Tibial artery (tissue), 4 donors: ENCODE results near the gene IFITM5.
"Not testable (repeated sequence)": the region's sequence is repeated elsewhere in the genome, so short reads cannot be mapped to it uniquely, and the experiment has no call there.

Source experiments
- DNase-seq, 2 donors: peaks; one replicate each; pipeline ENCODE4 v3.0.0-alpha.2; 2019
- H3K27ac ChIP-seq, 2 donors: fragments of 200-600 bp; sonication (generic) in 1 of 2; 1 replicate in 1 of 2; 2 replicates in 1 of 2; pipeline ENCODE4 v1.5.1; 2018 to 2019; ENCODE audit warnings: mild to moderate bottlenecking in 1 of 2
- H3K27me3 ChIP-seq, 2 donors: fragments of 200-600 bp; sonication (generic) in 1 of 2; one replicate each; pipeline versions ENCODE4 v1.5.1 to v1.6.0; 2016 to 2019
- H3K36me3 ChIP-seq, 3 donors: fragments of 200-600 bp; sonication (generic) in 2 of 3; one replicate each; pipeline ENCODE4 v1.5.1; 2016 to 2019; ENCODE audit warnings: mild to moderate bottlenecking in 2 of 3
- H3K4me1 ChIP-seq, 4 donors: fragments of 200-600 bp; sonication (generic) in 2 of 4; 1 replicate in 3 of 4; 2 replicates in 1 of 4; pipeline ENCODE4 v1.5.1; 2016 to 2019
- H3K4me3 ChIP-seq, 2 donors: fragments of 200-600 bp; sonication (generic) in 1 of 2; 1 replicate in 1 of 2; 2 replicates in 1 of 2; pipeline ENCODE4 v1.5.1; 2018 to 2019; ENCODE audit warnings: mild to moderate bottlenecking in 2 of 2
- H3K9me3 ChIP-seq, 3 donors: fragments of 200-600 bp; sonication (generic) in 1 of 3; one replicate each; pipeline ENCODE4 v1.5.1; 2016 to 2019
- intact Hi-C: fragments of 100-400 bp; cut with DNase I; formaldehyde crosslinking; loops from one replicate; pipeline ENCODE4 v1.15.0; 2023; ENCODE audit warnings: low total_unique reads
- TF ChIP-seq, protein P1 (sequence below), 2 experiments: fragments of 200-600 bp in 1 of 2; fragments of 450-650 bp in 1 of 2; IDR thresholded peaks; one replicate each; pipeline ENCODE4 v1.5.1; 2017 to 2019; ENCODE audit warnings: antibody characterized with exemption in 2 of 2, mild to moderate bottlenecking in 1 of 2, moderate library complexity in 1 of 2

Gene IFITM5

DNA sequence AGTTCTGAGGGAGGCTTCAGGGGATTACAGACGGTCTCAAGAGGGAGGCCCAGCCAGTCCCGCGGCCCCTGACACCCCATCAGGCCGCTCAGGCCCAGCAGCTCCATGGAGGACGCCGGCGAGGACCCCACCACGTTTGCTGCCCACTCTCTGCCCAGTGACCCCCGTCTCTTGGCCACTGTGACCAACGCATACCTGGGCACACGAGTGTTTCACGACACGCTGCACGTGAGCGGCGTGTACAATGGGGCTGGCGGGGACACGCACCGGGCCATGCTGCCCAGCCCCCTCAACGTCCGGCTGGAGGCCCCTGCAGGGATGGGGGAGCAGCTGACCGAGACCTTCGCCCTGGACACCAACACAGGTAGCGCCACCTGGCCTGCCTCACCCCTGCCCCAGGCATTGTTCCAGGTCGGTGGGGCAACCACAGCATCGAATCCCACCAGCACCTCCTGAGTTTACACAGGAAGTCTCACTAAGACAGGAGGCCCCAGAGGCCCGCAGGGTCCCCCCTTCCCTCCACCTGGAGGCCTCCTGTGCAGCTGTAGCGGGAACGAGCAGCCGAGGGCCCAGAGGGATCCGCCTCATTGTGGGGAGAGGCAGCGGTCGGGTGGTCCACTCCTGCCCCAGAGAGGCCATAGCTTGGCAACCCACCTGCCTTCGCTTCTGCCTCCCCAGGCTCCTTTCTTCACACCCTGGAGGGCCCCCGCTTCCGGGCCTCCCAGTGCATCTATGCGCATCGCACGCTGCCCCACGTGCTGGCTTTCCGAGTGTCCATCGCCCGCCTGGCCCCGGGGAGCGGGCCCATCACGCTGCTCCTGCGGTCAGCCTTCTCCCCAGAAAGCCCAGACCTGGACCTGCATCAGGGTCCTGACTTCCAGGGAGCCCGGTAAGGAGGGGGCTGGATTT, 9.4 kb downstream of the IFITM5 start:
- intact Hi-C loops = no loop called here

DNA sequence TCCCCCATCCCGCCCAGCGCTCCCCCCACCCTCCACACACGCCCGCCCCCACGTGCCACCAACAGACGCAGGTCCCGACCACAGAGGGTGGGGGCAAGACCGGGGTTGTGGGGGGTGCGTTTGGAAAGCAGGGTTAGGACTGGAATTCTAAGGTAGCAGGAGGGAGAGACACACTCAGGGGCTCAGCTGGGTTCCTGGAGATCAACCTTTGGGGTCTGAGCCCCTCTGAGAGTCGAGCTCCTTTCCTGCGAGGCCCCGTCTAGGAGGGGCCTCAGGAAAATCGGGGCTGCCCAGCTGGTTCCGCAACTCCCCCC, 10.0 kb downstream of the IFITM5 start:
- Histone ChIP-seq H3K4me3 (peak overlapping the region; percentile 69 to 95), H3K4me1 (peaks cover 0 to 21% (median 18%) of the 10 kb centered on the region in 4 donors), H3K27ac (peak overlapping the region; percentile 67 to 79), H3K27me3 (peaks cover 0 to 21% of the 10 kb centered on the region in 2 donors), H3K9me3 (no peaks in the 10 kb centered on the region), H3K36me3 (peaks cover 0 to 33% (median 5%) of the 10 kb centered on the region in 3 donors)
- no peak for DNase-seq
- TF ChIP-seq, protein P1, sequence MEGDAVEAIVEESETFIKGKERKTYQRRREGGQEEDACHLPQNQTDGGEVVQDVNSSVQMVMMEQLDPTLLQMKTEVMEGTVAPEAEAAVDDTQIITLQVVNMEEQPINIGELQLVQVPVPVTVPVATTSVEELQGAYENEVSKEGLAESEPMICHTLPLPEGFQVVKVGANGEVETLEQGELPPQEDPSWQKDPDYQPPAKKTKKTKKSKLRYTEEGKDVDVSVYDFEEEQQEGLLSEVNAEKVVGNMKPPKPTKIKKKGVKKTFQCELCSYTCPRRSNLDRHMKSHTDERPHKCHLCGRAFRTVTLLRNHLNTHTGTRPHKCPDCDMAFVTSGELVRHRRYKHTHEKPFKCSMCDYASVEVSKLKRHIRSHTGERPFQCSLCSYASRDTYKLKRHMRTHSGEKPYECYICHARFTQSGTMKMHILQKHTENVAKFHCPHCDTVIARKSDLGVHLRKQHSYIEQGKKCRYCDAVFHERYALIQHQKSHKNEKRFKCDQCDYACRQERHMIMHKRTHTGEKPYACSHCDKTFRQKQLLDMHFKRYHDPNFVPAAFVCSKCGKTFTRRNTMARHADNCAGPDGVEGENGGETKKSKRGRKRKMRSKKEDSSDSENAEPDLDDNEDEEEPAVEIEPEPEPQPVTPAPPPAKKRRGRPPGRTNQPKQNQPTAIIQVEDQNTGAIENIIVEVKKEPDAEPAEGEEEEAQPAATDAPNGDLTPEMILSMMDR (IDR thresholded peaks at IDR 0.05) = no peak
- intact Hi-C loops = no loop called here

More for the DNA sequence above, 9.4 kb downstream of the IFITM5 start:
- H3K4me1 ChIP-seq = peaks cover 0 to 21% (median 18%) of the 10 kb centered on the region in 4 donors
- TF ChIP-seq, protein P1 (IDR thresholded peaks at IDR 0.05) = no peak
- H3K27me3 ChIP-seq = peaks cover 0 to 21% of the 10 kb centered on the region in 2 donors
- no peaks in the 10 kb centered on the region for H3K9me3 ChIP-seq
- peak overlapping the region; percentile 67 to 79 for H3K27ac ChIP-seq
- peak; percentile 22 to 67 for DNase-seq
- H3K36me3 ChIP-seq = peaks cover 0 to 38% (median 10%) of the 10 kb centered on the region in 3 donors
- H3K4me3 ChIP-seq = peak overlapping the region; percentile 69 to 95

DNA sequence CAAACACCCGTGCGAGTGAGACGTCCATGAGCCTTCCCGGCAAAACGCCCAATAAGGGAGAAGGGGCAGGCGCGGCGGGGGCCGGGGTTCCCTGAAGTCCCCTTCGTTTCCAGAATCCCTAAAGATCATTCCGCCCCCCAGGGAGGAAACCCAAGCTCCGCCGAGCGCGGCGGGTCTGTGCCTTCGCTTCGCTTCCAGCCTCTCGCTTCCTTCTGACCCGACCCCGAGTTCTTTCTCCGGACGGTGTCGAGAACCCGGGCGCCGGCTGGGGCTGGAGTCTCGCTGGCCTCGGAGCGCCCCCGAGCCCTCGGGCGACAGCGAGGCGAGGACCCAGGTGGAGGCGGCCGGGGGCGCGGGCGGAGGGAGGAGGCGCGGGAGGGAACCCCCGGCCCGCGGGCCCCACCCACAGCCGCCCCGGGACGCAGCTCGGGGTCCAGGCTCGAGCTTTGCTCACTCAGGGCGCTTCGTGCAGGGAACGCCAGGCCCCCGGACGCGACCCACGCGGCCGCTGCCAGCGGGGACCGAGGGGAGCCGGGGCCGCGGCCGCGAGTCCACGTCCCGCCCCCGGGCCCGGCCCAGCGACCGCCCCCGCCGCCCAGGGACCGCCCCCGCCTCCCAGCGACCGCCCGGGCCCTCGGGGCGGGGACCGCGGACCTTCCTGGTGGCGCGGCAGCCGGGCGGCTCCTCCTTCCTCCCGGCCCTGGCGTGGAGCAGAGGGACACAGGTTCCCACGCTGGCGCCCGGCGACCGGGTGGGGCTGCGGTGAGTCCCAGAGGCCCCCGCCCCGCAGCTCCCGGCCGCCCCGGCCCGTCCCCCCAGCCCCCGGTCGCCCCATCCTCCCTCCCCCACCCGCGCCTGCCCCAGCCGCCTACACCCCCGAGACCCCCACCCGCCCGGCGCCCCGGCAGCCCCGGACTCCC, 10.6 kb downstream of the IFITM5 start, which contains the start of gene PGGHG:
Gene PGGHG, plus strand, starts transcription at position 649 of the 920 bp plus-strand sequence. CDS start 691 bp downstream, outside the sequence.
- H3K4me3 ChIP-seq = peak within 1 kb of the TSS; percentile 69 to 95
- H3K36me3 ChIP-seq = peaks cover 0 to 27% (median 5%) of the 10 kb centered on the region in 3 donors
- intact Hi-C loops = no loop called here
- TF ChIP-seq, protein P1 (IDR thresholded peaks at IDR 0.05) = no peak
- DNase-seq = peak; percentile 68 to 86
- peaks cover 0 to 27% of the 10 kb centered on the region in 2 donors for H3K27me3 ChIP-seq
- no peaks in the 10 kb centered on the region for H3K9me3 ChIP-seq
- peak within 1 kb of the TSS; percentile 67 to 79 for H3K27ac ChIP-seq
- peaks cover 0 to 21% (median 18%) of the 10 kb centered on the region in 4 donors for H3K4me1 ChIP-seq

DNA sequence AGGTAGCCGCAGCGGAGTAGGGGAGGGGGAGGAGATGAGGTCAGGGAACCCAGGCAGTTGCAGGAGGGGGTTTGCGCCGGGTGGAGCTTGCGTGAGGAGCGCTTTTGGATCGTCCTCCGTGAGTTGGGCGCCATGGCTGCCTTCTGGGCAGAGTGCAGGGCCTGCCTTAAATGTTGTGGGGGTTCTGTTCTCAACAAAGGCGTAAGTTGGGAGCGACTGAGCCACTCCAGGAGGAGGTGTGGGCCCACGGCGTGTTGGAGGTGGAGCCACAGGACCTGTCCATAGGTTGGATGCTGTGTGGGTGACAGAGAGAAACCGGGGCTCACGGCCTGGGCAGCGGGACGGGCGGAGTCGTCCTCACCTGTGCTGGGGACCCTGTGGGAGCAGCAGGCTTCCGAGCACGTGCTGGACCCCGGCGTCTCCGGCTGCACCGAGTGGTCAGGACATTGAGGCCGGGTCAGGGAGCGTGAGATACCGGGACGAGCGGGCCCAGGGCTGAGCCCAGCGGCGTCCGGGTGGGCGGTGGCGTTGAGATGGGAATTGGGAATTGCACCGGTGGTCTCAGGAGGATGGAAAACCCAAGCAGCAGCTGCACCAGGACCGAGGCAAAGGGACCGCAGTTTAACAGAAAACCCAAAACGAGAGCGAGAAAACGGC, 11.4 kb downstream of the IFITM5 start:
- peak overlapping the region; percentile 69 to 95 for H3K4me3 ChIP-seq
- H3K27ac ChIP-seq = peak overlapping the region; percentile 57 to 79
- intact Hi-C loops = no loop called here
- TF ChIP-seq, protein P1 (IDR thresholded peaks at IDR 0.05) = no peak
- DNase-seq = peak; percentile 23 to 66
- no peaks in the 10 kb centered on the region for H3K9me3 ChIP-seq
- peaks cover 0 to 19% (median 5%) of the 10 kb centered on the region in 3 donors for H3K36me3 ChIP-seq
- peaks cover 0 to 21% (median 18%) of the 10 kb centered on the region in 4 donors for H3K4me1 ChIP-seq
- H3K27me3 ChIP-seq = peaks cover 0 to 33% of the 10 kb centered on the region in 2 donors

DNA sequence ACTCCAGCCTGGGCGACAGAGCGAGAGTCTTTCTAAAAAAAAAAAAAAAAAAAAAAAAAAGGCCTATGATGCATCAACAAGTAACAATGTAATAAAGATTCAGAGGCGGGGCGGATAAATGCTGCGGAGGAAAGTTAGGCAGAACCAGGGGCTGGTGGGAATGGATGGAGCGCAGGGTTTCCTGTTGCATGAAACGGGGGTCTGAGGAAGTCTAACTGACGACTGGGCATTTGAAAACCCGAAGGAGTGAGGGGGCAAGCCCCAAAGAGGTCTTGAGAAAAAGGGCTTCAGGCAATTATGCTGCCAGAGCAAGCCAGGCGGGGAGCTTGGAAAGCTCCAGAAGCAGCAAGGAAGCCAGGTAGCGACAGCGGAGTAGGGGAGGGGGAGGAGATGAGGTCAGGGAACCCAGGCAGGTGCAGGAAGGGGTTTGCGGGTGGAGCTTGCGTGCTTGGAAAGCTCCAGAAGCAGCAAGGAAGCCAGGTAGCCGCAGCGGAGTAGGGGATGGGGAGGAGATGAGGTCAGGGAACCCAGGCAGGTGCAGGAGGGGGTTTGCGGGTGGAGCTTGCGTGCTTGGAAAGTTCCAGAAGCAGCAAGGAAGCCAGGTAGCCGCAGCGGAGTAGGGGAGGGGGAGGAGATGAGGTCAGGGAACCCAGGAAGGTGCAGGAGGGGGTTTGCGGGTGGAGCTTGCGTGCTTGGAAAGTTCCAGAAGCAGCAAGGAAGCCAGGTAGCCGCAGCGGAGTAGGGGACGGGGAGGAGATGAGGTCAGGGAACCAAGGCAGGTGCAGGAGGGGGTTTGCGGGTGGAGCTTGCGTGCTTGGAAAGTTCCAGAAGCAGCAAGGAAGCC, 12.1 kb downstream of the IFITM5 start:
- peaks cover 0 to 11% (median 4%) of the 10 kb centered on the region in 3 donors for H3K36me3 ChIP-seq
- H3K4me3 ChIP-seq, H3K9me3 ChIP-seq, H3K27ac ChIP-seq, intact Hi-C loops: not testable (repeated sequence)
- H3K4me1 ChIP-seq = peaks cover 0 to 21% (median 18%) of the 10 kb centered on the region in 4 donors
- peaks cover 0 to 41% of the 10 kb centered on the region in 2 donors for H3K27me3 ChIP-seq
- DNase-seq = peak in 1 of 2 donors; percentile 49
